IMR-90 (cell line): ENCODE data around the gene PARD3. TPM values are rescaled to one million over a fixed set of nuclear protein-coding genes. Genes with fewer than 3 reads are reported as not detected.

Experiments used
- ATAC-seq: fragments of 200-7000 bp; cut with Tn5 transposase; 2 replicates; pipeline ENCODE4 v1.9.1; 2020; ENCODE audit warnings: low read depth, mild to moderate bottlenecking, moderate library complexity
- BruUV-seq: library from RNA; stranded (reverse); fragments of 400-500 nt; replicated peaks from 2 replicates; lab custom pipeline; 2021; lab: Mats Ljungman, UMichigan
- CTCF ChIA-PET: fragments of 300-600 bp; formaldehyde crosslinking; extraction: SDS; loops from one replicate; lab custom pipeline; 2021; ENCODE audit warnings: antibody characterized with exemption; lab: Yijun Ruan, JAX
- POLR2A ChIA-PET: fragments of 300-600 bp; sonication (Branson Sonifier 250); formaldehyde crosslinking; loops from one replicate; lab custom pipeline; 2022; ENCODE audit warnings: antibody characterized with exemption; ENCODE audit not compliant: unreplicated experiment; lab: Charles Lee
- DNase-seq: peaks from one replicate; pipeline ENCODE4 v3.0.0; 2013
- H2AFZ ChIP-seq: replicated peaks from 2 replicates; pipeline ENCODE3; 2013; ENCODE audit warnings: low read length, mild to moderate bottlenecking; ENCODE audit not compliant: poor library complexity
- H2AK5ac ChIP-seq: 2 replicates; pipeline ENCODE4 v1.6.1; 2013; ENCODE audit warnings: low read depth, low read length, inconsistent platforms
- H2AK9ac ChIP-seq: replicated peaks from 2 replicates; pipeline ENCODE3; 2013; ENCODE audit warnings: mild to moderate bottlenecking, low read depth, low read length, moderate library complexity; ENCODE audit not compliant: poor library complexity
- H2BK120ac ChIP-seq: 2 replicates; pipeline ENCODE4 v1.6.1; 2013; ENCODE audit warnings: low read depth, low read length, inconsistent platforms
- H2BK15ac ChIP-seq: 3 replicates; pipeline ENCODE4 v1.6.1; 2013; ENCODE audit warnings: low read depth, low read length, inconsistent platforms
- H2BK20ac ChIP-seq: 2 replicates; pipeline ENCODE4 v1.6.1; 2013; ENCODE audit warnings: low read depth, mild to moderate bottlenecking, inconsistent platforms, low read length, moderate library complexity
- H2BK5ac ChIP-seq: 2 replicates; pipeline ENCODE4 v1.6.1; 2013; ENCODE audit warnings: mild to moderate bottlenecking, low read depth, low read length, inconsistent platforms; ENCODE audit not compliant: poor library complexity, severe bottlenecking
- H3K14ac ChIP-seq: replicated peaks from 2 replicates; pipeline ENCODE4 v1.6.1; 2013; ENCODE audit warnings: low read depth, low read length, inconsistent platforms
- H3K18ac ChIP-seq: 2 replicates; pipeline ENCODE4 v1.6.1; 2013; ENCODE audit warnings: low read depth, low read length, control low read depth
- H3K23ac ChIP-seq: 2 replicates; pipeline ENCODE4 v1.6.1; 2013; ENCODE audit warnings: low read depth, low read length, inconsistent platforms
- H3K27ac ChIP-seq: 2 replicates; pipeline ENCODE4 v1.5.1; 2013; ENCODE audit warnings: mild to moderate bottlenecking, control low read depth, low read length; ENCODE audit not compliant: insufficient read depth
- H3K27me3 ChIP-seq: 2 replicates; pipeline ENCODE4 v1.6.1; 2013; ENCODE audit warnings: low read length; ENCODE audit not compliant: control insufficient read depth, insufficient read depth
- H3K36me3 ChIP-seq: 2 replicates; pipeline ENCODE4 v1.6.1; 2013; ENCODE audit warnings: low read length, mixed read lengths; ENCODE audit not compliant: control insufficient read depth, insufficient read depth
- H3K4ac ChIP-seq: 2 replicates; pipeline ENCODE4 v1.6.1; 2013; ENCODE audit warnings: low read depth, low read length, inconsistent platforms
- H3K4me1 ChIP-seq: 2 replicates; pipeline ENCODE4 v1.6.1; 2013; ENCODE audit warnings: low read length, mixed read lengths; ENCODE audit not compliant: control insufficient read depth, insufficient read depth
- H3K4me2 ChIP-seq: 2 replicates; pipeline ENCODE4 v1.6.1; 2013; ENCODE audit warnings: low read depth, mild to moderate bottlenecking, control low read depth, low read length, moderate library complexity
- H3K4me3 ChIP-seq: 2 replicates; pipeline ENCODE4 v1.5.1; 2013; ENCODE audit warnings: low read depth, mild to moderate bottlenecking, control low read depth, low read length, moderate library complexity; ENCODE audit not compliant: insufficient read depth
- H3K56ac ChIP-seq: 2 replicates; pipeline ENCODE4 v1.6.1; 2013; ENCODE audit warnings: low read length, inconsistent platforms; ENCODE audit not compliant: insufficient read depth; ENCODE audit errors: extremely low read depth
- H3K79me1 ChIP-seq, 2 experiments: 2 replicates each; pipeline ENCODE4 v1.6.1; 2013; ENCODE audit warnings: low read length in 2 of 2, inconsistent platforms in 1 of 2, low read depth in 1 of 2
- H3K9ac ChIP-seq: 2 replicates; pipeline ENCODE4 v1.6.1; 2013; ENCODE audit warnings: low read depth, low read length, control low read depth
- H3K9me1 ChIP-seq: 2 replicates; pipeline ENCODE4 v1.6.1; 2013; ENCODE audit warnings: low read length, inconsistent platforms; ENCODE audit not compliant: insufficient read depth
- H3K9me3 ChIP-seq: 2 replicates; pipeline ENCODE4 v1.6.1; 2013; ENCODE audit warnings: low read length; ENCODE audit not compliant: control insufficient read depth, insufficient read depth
- H4K20me1 ChIP-seq: 2 replicates; pipeline ENCODE4 v1.6.1; 2013; ENCODE audit warnings: low read length, inconsistent platforms; ENCODE audit not compliant: insufficient read depth
- H4K5ac ChIP-seq: 2 replicates; pipeline ENCODE4 v1.6.1; 2013; ENCODE audit warnings: mild to moderate bottlenecking, low read depth, low read length, control low read depth
- H4K8ac ChIP-seq, 2 experiments: 2 replicates each; pipeline ENCODE4 v1.6.1; 2013; ENCODE audit warnings: low read depth in 2 of 2, low read length in 2 of 2, control low read depth in 1 of 2, inconsistent platforms in 1 of 2
- H4K91ac ChIP-seq: 2 replicates; pipeline ENCODE4 v1.6.1; 2013; ENCODE audit warnings: low read depth, low read length, inconsistent platforms; ENCODE audit not compliant: insufficient read depth
- BHLHE40 ChIP-seq: fragments of 150-350 bp; IDR thresholded peaks from 2 replicates; pipeline ENCODE4 v1.6.1; 2016; ENCODE audit warnings: mild to moderate bottlenecking, low read depth, low read length
- CEBPB ChIP-seq: IDR thresholded peaks from 2 replicates; pipeline ENCODE4 v1.6.1; 2012; ENCODE audit warnings: low read depth, low read length, improper control_type of control experiment
- CHD1 ChIP-seq: IDR thresholded peaks from 2 replicates; pipeline ENCODE4 v1.6.1; 2012; ENCODE audit warnings: low read depth, low read length, improper control_type of control experiment
- ELK1 ChIP-seq: fragments of 150-350 bp; IDR thresholded peaks from 2 replicates; pipeline ENCODE4 v1.6.1; 2016; ENCODE audit warnings: low read depth, mild to moderate bottlenecking, low read length, moderate library complexity, borderline replicate concordance
- FOS ChIP-seq: fragments of 150-350 bp; IDR thresholded peaks from 2 replicates; pipeline ENCODE4 v1.6.1; 2016; ENCODE audit warnings: low read depth, low read length
- MAFK ChIP-seq: IDR thresholded peaks from 2 replicates; pipeline ENCODE4 v1.6.1; 2012; ENCODE audit warnings: low read depth, low read length, improper control_type of control experiment
- MAZ ChIP-seq: IDR thresholded peaks from 2 replicates; pipeline ENCODE4 v1.6.1; 2012; ENCODE audit warnings: low read depth, mild to moderate bottlenecking, low read length, improper control_type of control experiment, moderate library complexity, borderline replicate concordance
- MXI1 ChIP-seq: IDR thresholded peaks from 2 replicates; pipeline ENCODE4 v1.6.1; 2012; ENCODE audit warnings: low read depth, mild to moderate bottlenecking, low read length, moderate library complexity, borderline replicate concordance
- NFE2L2 ChIP-seq: fragments of 150-350 bp; IDR thresholded peaks from 2 replicates; pipeline ENCODE4 v1.6.1; 2016; ENCODE audit warnings: low read depth, mild to moderate bottlenecking, low read length
- POLR2A ChIP-seq: IDR thresholded peaks from 2 replicates; pipeline ENCODE4 v1.6.1; 2012; ENCODE audit warnings: mild to moderate bottlenecking, low read depth, low read length
- RAD21 ChIP-seq: IDR thresholded peaks from 2 replicates; pipeline ENCODE4 v1.6.1; 2012; ENCODE audit warnings: low read length, improper control_type of control experiment
- RCOR1 ChIP-seq: IDR thresholded peaks from 2 replicates; pipeline ENCODE4 v1.6.1; 2012; ENCODE audit warnings: mild to moderate bottlenecking, low read length, improper control_type of control experiment; ENCODE audit not compliant: insufficient replicate concordance
- RFX5 ChIP-seq: IDR thresholded peaks from 2 replicates; pipeline ENCODE4 v1.8.0; 2012; ENCODE audit warnings: low read depth, mild to moderate bottlenecking, low read length, moderate library complexity
- SMC3 ChIP-seq: fragments of 150-350 bp; IDR thresholded peaks from 2 replicates; pipeline ENCODE4 v1.6.1; 2016; ENCODE audit warnings: low read depth, mild to moderate bottlenecking, antibody characterized with exemption, low read length, moderate library complexity
- USF2 ChIP-seq: fragments of 150-350 bp; IDR thresholded peaks from 2 replicates; pipeline ENCODE4 v1.6.1; 2017; ENCODE audit warnings: mild to moderate bottlenecking, antibody characterized with exemption, low read length, low read depth
- WGBS, 2 experiments: methylation state at CpG; one replicate each; pipeline versions ENCODE4 v1.1.5 to v1.1.7; 2013; ENCODE audit warnings: missing lambda C conversion rate in 2 of 2; ENCODE audit not compliant: insufficient read length in 1 of 2; ENCODE audit errors: extremely low coverage in 2 of 2; 5-methylcytosine and 5-hydroxymethylcytosine counted together
- dilution Hi-C: fragments of 300-500 bp; cut with HindIII; formaldehyde crosslinking; loops from one replicate; pipeline ENCODE4 v1.14.3; 2018; ENCODE audit warnings: low sequenced_read_pairs; ENCODE audit not compliant: unreplicated experiment
- in situ Hi-C: fragments of 300-500 bp; cut with MboI; formaldehyde crosslinking; loops from 3 replicates; pipeline ENCODE4 v1.14.3; 2019; ENCODE audit warnings: low sequenced_read_pairs, inconsistent platforms, mixed read lengths
- intact Hi-C: fragments of 100-400 bp; cut with micrococcal nuclease; formaldehyde crosslinking; loops from 2 replicates; pipeline ENCODE4 v1.10.0; 2022
- polyA plus RNA-seq, 3 experiments: library from polyadenylated mRNA; depleted of rRNA; stranded (reverse); fragments of >200 nt; gene quantifications; 2 replicates each; pipeline ENCODE4 v1.2.3, GENCODE V29; 2012; ENCODE audit warnings: low replicate concordance in 1 of 3
- total RNA-seq: library from RNA; depleted of rRNA; stranded (reverse); fragments of >200 nt; gene quantifications from 2 replicates; pipeline ENCODE4 v1.2.3, GENCODE V29; 2012
- TF ChIP-seq, protein P1 (sequence below): conservative IDR thresholded peaks from 2 replicates; pipeline ENCODE4 v1.5.1; 2012; ENCODE audit warnings: mild to moderate bottlenecking, low read depth, low read length, improper control_type of control experiment

Gene PARD3
- total and polyA plus RNA-seq, 2 of the 4 experiments (the other 2 are of a cell fraction), result 14.6 to 37.5 TPM

GRCh38 chr10:34689053-34689452, 126.0 kb downstream of the PARD3 start:
- Histone ChIP-seq H3K18ac (no peak overlapping the region), H2AFZ (no peak overlapping the region), H3K4me1 (peaks cover 7% of the 10 kb centered on the region; the same call in 1 of the 2 replicates), H4K20me1 (peaks cover 3% of the 10 kb centered on the region; the same call in 1 of the 2 replicates), H2AK9ac (no peak overlapping the region), H3K23ac (no peak overlapping the region), H3K9me1 (peaks cover 13% of the 10 kb centered on the region), H3K36me3 (no peaks in the 10 kb centered on the region), H4K91ac (no peak overlapping the region), H2BK120ac (no peak overlapping the region), H3K4ac (no peak overlapping the region), H3K27me3 (no peaks in the 10 kb centered on the region), H3K14ac (no peak overlapping the region), H2BK15ac (no peak overlapping the region), H4K8ac (no peak overlapping the region), H3K56ac (no peak overlapping the region), H2AK5ac (no peak overlapping the region), H2BK20ac (no peak overlapping the region), H3K9me3 (no peaks in the 10 kb centered on the region), H3K4me3 (no peak overlapping the region), H2BK5ac (no peak overlapping the region), H3K79me1 (peaks cover 10 to 43% of the 10 kb centered on the region in 2 experiments), H3K27ac (no peak overlapping the region), H3K4me2 (peak overlapping the region; percentile 57), H4K5ac (no peak overlapping the region), H3K9ac (no peak overlapping the region)
- intact Hi-C loops (no loop called here), in situ Hi-C loops (no loop called here), dilution Hi-C loops (no loop called here)
- TF ChIP-seq USF2, result no peak
- no peak for TF ChIP-seq RCOR1
- no peak for TF ChIP-seq RFX5
- no peak for TF ChIP-seq POLR2A
- no peak for TF ChIP-seq ELK1
- TF ChIP-seq NFE2L2, result no peak
- TF ChIP-seq RAD21, result no peak
- no peak for TF ChIP-seq MAFK
- TF ChIP-seq FOS, result no peak
- TF ChIP-seq CHD1, result no peak
- TF ChIP-seq SMC3, result no peak
- TF ChIP-seq BHLHE40, result no peak
- TF ChIP-seq MAZ, result no peak
- TF ChIP-seq, protein P1, sequence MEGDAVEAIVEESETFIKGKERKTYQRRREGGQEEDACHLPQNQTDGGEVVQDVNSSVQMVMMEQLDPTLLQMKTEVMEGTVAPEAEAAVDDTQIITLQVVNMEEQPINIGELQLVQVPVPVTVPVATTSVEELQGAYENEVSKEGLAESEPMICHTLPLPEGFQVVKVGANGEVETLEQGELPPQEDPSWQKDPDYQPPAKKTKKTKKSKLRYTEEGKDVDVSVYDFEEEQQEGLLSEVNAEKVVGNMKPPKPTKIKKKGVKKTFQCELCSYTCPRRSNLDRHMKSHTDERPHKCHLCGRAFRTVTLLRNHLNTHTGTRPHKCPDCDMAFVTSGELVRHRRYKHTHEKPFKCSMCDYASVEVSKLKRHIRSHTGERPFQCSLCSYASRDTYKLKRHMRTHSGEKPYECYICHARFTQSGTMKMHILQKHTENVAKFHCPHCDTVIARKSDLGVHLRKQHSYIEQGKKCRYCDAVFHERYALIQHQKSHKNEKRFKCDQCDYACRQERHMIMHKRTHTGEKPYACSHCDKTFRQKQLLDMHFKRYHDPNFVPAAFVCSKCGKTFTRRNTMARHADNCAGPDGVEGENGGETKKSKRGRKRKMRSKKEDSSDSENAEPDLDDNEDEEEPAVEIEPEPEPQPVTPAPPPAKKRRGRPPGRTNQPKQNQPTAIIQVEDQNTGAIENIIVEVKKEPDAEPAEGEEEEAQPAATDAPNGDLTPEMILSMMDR, result no peak
- no peak for TF ChIP-seq CEBPB
- no peak for TF ChIP-seq MXI1
- BruUV-seq, result no TSS peak
- peak; percentile 73 for ATAC-seq
- ChIA-PET POLR2A (no interaction called here), CTCF (interaction anchor here (1.5 kb wide), 1 partner anchor 34 kb away, joined by 3 read pairs; no protein-coding TSS in a partner anchor)
- peak; percentile 68 for DNase-seq
- no CpG with 5 or more reads among the region's 8 CpGs for WGBS, 2 experiments
